ENCODE data around the gene ZNF385B. TPM values are rescaled to one million over a fixed set of nuclear protein-coding genes. Genes with fewer than 3 reads are reported as not detected.

The ZNF385B gene
- total and polyA plus RNA-seq, 10 of the 15 experiments (the other 5 are each of a cell fraction or from before 2014, with no cell fraction given), result not detected

DNA sequence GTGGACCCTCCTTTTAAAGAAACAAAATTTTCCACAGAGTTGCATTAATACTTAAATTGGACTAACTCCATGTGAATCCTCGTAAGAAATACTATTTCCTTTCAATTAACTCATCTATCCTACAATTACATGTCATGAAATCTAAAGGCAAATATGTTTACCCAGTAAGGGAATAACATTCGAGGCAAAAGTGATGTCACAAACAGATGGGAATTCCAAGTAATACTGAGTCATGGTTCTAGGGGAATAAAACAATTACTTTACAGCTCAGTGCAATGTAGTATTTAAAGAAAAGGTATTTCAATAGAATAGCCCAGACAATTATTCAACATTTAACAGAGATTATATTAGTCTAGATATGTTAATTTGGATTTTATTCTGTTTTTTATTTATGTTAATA, 205.8 kb downstream of the ZNF385B start (continued):
- TF ChIP-seq, protein P1, sequence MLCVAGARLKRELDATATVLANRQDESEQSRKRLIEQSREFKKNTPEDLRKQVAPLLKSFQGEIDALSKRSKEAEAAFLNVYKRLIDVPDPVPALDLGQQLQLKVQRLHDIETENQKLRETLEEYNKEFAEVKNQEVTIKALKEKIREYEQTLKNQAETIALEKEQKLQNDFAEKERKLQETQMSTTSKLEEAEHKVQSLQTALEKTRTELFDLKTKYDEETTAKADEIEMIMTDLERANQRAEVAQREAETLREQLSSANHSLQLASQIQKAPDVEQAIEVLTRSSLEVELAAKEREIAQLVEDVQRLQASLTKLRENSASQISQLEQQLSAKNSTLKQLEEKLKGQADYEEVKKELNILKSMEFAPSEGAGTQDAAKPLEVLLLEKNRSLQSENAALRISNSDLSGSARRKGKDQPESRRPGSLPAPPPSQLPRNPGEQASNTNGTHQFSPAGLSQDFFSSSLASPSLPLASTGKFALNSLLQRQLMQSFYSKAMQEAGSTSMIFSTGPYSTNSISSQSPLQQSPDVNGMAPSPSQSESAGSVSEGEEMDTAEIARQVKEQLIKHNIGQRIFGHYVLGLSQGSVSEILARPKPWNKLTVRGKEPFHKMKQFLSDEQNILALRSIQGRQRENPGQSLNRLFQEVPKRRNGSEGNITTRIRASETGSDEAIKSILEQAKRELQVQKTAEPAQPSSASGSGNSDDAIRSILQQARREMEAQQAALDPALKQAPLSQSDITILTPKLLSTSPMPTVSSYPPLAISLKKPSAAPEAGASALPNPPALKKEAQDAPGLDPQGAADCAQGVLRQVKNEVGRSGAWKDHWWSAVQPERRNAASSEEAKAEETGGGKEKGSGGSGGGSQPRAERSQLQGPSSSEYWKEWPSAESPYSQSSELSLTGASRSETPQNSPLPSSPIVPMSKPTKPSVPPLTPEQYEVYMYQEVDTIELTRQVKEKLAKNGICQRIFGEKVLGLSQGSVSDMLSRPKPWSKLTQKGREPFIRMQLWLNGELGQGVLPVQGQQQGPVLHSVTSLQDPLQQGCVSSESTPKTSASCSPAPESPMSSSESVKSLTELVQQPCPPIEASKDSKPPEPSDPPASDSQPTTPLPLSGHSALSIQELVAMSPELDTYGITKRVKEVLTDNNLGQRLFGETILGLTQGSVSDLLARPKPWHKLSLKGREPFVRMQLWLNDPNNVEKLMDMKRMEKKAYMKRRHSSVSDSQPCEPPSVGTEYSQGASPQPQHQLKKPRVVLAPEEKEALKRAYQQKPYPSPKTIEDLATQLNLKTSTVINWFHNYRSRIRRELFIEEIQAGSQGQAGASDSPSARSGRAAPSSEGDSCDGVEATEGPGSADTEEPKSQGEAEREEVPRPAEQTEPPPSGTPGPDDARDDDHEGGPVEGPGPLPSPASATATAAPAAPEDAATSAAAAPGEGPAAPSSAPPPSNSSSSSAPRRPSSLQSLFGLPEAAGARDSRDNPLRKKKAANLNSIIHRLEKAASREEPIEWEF (IDR thresholded peaks at IDR 0.05; ENCODE audit: insufficient replicate concordance, low read depth, low read length), result no peak
- TF ChIP-seq, protein P2, sequence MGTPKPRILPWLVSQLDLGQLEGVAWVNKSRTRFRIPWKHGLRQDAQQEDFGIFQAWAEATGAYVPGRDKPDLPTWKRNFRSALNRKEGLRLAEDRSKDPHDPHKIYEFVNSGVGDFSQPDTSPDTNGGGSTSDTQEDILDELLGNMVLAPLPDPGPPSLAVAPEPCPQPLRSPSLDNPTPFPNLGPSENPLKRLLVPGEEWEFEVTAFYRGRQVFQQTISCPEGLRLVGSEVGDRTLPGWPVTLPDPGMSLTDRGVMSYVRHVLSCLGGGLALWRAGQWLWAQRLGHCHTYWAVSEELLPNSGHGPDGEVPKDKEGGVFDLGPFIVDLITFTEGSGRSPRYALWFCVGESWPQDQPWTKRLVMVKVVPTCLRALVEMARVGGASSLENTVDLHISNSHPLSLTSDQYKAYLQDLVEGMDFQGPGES (IDR thresholded peaks at IDR 0.05), result no peak
- TF ChIP-seq NFYA (IDR thresholded peaks at IDR 0.05; ENCODE audit: borderline replicate concordance, low read depth, low read length) (no peak), YY1 (IDR thresholded peaks at IDR 0.05; ENCODE audit: low read depth, low read length) (no peak), IKZF1 (conservative IDR thresholded peaks at IDR 0.05) (no peak)

DNA sequence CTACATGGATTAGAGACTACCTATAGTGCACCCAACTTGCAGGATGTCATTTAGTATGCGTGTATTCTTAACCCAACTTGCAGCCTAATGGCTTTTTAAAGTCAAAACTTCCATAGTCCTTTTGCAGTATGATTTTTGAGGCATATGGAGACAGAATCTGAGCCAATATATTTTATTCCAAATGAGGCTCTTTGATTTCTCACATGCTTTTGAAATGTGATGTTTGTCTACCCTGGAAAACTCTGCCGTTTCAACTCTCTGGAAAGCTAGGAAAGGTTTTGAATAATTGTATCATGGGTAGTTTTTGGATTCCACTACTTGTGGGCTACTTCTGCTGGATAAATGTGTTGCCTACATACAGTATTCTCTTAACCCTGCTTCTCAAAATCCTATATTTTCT, 206.6 kb downstream of the ZNF385B start:
- TF ChIP-seq RUNX3 (IDR thresholded peaks at IDR 0.05; ENCODE audit: low read length) (no peak), NFYA (IDR thresholded peaks at IDR 0.05; ENCODE audit: borderline replicate concordance, low read depth, low read length) (no peak), EGR1 (IDR thresholded peaks at IDR 0.05; ENCODE audit: borderline replicate concordance in 1 of 2, low read depth in 2 of 2, low read length in 2 of 2) (no peak), SPI1 (IDR thresholded peaks at IDR 0.05; ENCODE audit: borderline replicate concordance, insufficient read depth, low read depth, low read length) (no peak), CREM (IDR thresholded peaks at IDR 0.05; ENCODE audit: low read depth) (no peak), KLF5 (IDR thresholded peaks at IDR 0.05; ENCODE audit: partially characterized antibody) (no peak), NFXL1 (IDR thresholded peaks at IDR 0.05; ENCODE audit: borderline replicate concordance) (no peak), TBL1XR1 (IDR thresholded peaks at IDR 0.05; ENCODE audit: low read depth, low read length) (no peak), STAT1 (conservative IDR thresholded peaks at IDR 0.05) (no peak), MTA3 (IDR thresholded peaks at IDR 0.05; ENCODE audit: borderline replicate concordance, low read length) (no peak), DPF2 (IDR thresholded peaks at IDR 0.05) (no peak), HDAC2 (IDR thresholded peaks at IDR 0.05) (no peak), YBX1 (IDR thresholded peaks at IDR 0.05) (no peak), SMC3 (IDR thresholded peaks at IDR 0.05; ENCODE audit: borderline replicate concordance, low read length) (no peak)
- Histone ChIP-seq H3K36me3 (ENCODE audit: control insufficient read depth in 2 of 2, insufficient read depth in 2 of 2, low read length in 1 of 2) (no peaks in the 10 kb centered on the region), H3K27ac (ENCODE audit: control insufficient read depth, insufficient read depth) (no peak overlapping the region), H3K27me3 (replicated peaks in 1 of 2; ENCODE audit: control insufficient read depth in 2 of 2, insufficient read depth in 2 of 2, low read length in 1 of 2) (no peaks in the 10 kb centered on the region), H3K4me2 (ENCODE audit: control insufficient read depth, insufficient read depth) (no peak overlapping the region), H4K20me1 (ENCODE audit: control insufficient read depth, insufficient read depth) (no peaks in the 10 kb centered on the region), H3K4me1 (ENCODE audit: control insufficient read depth, insufficient read depth, low read length) (no peaks in the 10 kb centered on the region), H3K79me2 (ENCODE audit: control insufficient read depth, insufficient read depth, low read length) (no peaks in the 10 kb centered on the region), H2AFZ (ENCODE audit: control insufficient read depth, low read depth, low read length) (no peak overlapping the region), H3K9me3 (replicated peaks; ENCODE audit: control insufficient read depth, insufficient read depth, low read length) (no peaks in the 10 kb centered on the region), H3K4me3 (no peak overlapping the region), H3K9ac (ENCODE audit: control insufficient read depth, insufficient read depth, low read length) (no peak overlapping the region)
- ChIA-PET RAD21 (ENCODE audit: unreplicated experiment) (no interaction called here), CTCF (no interaction called here), SMC1A (ENCODE audit: uncharacterized antibody, unreplicated experiment) (interaction anchor here (1.2 kb wide), 1 partner anchor 9 kb away, joined by 3 read pairs; no protein-coding TSS in a partner anchor), POLR2A (no interaction called here)
- ATAC-seq (no peak), DNase-seq (ENCODE audit: low read depth, low spot score) (no peak), FAIRE-seq (no peak)
- BruUV-seq (replicated peaks), result no TSS peak
- intact Hi-C loops (cut with micrococcal nuclease; ENCODE audit: unreplicated experiment) (no loop called here), in situ Hi-C loops (cut with MboI) (no loop called here)
- 23% methylated on average over 2 of the region's 2 CpGs for WGBS (ENCODE audit: insufficient coverage, insufficient replicate concordance, low lambda C conversion rate, missing lambda C conversion rate)
